GM21447 (cell line): ENCODE data around the gene C11orf97.
A peak's percentile ranks its signal among the peaks of the same experiment; 100 is the strongest.

Experiments used
- ATAC-seq: cut with Tn5 transposase; IDR thresholded peaks from one replicate; pipeline ENCODE4 v1.9.1; 2021; ENCODE audit not compliant: unreplicated experiment

The C11orf97 gene

GRCh38 chr11:94524341-94524740, 12.1 kb downstream of the C11orf97 start:
- no peak for ATAC-seq

- ATAC-seq, result no peak
These were observed 13.5 kb downstream of the C11orf97 start for GRCh38 chr11:94525546-94526324.

- ATAC-seq, result no peak
These were observed 14.6 kb downstream of the C11orf97 start for GRCh38 chr11:94526645-94527438.

GRCh38 chr11:94528551-94528950, 16.3 kb downstream of the C11orf97 start:
- ATAC-seq, result no peak

- ATAC-seq, result no peak
These were observed 19.9 kb downstream of the C11orf97 start for GRCh38 chr11:94532211-94532610.

DNA sequence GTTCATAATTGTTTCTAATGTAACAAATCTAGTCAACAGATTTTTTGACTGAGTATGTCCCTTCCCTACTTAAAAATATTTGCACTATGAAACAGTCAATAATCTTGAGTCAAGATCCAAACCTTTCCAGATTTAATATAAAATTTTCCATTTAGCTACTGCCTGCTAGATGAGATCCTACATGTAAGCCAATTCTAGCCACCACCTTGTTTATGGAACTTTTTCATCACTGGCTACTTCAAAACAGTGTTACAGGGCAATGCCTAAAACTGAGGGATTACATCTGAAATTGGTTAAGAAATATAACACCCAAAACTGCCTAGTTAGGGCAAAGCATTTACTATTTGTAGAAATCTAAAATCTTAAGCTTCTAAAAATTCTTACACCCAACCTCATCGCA, 20.9 kb downstream of the C11orf97 start:
- ATAC-seq, result no peak

- no peak for ATAC-seq
These were observed 21.7 kb downstream of the C11orf97 start for GRCh38 chr11:94533696-94534630.

GRCh38 chr11:94536386-94536785, 24.1 kb downstream of the C11orf97 start:
- no peak for ATAC-seq

DNA sequence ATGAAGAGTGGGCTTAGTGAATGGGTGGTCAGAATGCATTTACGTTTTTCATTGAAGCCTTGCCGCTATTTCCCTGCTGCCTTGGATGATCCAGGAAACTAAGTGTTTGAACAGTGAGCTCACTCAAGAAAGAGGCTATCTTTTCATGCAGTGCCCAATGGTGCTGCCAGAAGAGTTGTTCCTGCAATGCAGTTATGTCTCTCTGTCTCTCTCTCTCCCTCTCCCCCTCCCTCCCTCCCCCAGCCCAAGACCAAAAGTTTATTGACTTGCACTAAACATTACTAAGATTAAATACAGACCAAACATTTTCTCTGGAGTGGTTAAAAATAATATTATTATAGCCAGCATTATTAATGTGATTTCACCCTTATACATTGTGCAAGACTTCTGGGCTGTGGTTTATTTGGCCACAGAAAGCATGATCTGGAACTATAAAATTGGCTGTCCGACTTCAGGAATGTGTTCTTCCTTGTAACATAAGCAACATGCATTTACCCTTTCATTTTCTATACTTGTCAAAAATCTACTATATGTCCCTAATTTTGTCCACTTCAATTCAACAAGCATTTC, 24.9 kb downstream of the C11orf97 start:
- no peak for ATAC-seq

GRCh38 chr11:94539420-94539819, 27.2 kb downstream of the C11orf97 start:
- ATAC-seq, result no peak

GRCh38 chr11:94543695-94544645, 31.7 kb downstream of the C11orf97 start, which contains the start of gene FUT4:
FUT4 (plus strand) TSS chr11:94543921; CDS start chr11:94544134, 213 bp downstream.
- ATAC-seq, result peak; percentile 78

DNA sequence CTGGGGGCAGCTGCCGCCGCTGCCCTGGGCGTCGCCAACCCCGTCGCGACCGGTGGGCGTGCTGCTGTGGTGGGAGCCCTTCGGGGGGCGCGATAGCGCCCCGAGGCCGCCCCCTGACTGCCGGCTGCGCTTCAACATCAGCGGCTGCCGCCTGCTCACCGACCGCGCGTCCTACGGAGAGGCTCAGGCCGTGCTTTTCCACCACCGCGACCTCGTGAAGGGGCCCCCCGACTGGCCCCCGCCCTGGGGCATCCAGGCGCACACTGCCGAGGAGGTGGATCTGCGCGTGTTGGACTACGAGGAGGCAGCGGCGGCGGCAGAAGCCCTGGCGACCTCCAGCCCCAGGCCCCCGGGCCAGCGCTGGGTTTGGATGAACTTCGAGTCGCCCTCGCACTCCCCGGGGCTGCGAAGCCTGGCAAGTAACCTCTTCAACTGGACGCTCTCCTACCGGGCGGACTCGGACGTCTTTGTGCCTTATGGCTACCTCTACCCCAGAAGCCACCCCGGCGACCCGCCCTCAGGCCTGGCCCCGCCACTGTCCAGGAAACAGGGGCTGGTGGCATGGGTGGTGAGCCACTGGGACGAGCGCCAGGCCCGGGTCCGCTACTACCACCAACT, 32.5 kb downstream of the C11orf97 start:
- peak; percentile 2 for ATAC-seq

DNA sequence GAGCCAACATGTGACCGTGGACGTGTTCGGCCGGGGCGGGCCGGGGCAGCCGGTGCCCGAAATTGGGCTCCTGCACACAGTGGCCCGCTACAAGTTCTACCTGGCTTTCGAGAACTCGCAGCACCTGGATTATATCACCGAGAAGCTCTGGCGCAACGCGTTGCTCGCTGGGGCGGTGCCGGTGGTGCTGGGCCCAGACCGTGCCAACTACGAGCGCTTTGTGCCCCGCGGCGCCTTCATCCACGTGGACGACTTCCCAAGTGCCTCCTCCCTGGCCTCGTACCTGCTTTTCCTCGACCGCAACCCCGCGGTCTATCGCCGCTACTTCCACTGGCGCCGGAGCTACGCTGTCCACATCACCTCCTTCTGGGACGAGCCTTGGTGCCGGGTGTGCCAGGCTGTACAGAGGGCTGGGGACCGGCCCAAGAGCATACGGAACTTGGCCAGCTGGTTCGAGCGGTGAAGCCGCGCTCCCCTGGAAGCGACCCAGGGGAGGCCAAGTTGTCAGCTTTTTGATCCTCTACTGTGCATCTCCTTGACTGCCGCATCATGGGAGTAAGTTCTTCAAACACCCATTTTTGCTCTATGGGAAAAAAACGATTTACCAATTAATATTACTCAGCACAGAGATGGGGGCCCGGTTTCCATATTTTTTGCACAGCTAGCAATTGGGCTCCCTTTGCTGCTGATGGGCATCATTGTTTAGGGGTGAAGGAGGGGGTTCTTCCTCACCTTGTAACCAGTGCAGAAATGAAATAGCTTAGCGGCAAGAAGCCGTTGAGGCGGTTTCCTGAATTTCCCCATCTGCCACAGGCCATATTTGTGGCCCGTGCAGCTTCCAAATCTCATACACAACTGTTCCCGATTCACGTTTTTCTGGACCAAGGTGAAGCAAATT, 33.3 kb downstream of the C11orf97 start:
- no peak for ATAC-seq

DNA sequence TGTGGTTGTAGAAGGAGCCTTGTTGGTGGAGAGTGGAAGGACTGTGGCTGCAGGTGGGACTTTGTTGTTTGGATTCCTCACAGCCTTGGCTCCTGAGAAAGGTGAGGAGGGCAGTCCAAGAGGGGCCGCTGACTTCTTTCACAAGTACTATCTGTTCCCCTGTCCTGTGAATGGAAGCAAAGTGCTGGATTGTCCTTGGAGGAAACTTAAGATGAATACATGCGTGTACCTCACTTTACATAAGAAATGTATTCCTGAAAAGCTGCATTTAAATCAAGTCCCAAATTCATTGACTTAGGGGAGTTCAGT, 33.9 kb downstream of the C11orf97 start:
- ATAC-seq, result no peak

DNA sequence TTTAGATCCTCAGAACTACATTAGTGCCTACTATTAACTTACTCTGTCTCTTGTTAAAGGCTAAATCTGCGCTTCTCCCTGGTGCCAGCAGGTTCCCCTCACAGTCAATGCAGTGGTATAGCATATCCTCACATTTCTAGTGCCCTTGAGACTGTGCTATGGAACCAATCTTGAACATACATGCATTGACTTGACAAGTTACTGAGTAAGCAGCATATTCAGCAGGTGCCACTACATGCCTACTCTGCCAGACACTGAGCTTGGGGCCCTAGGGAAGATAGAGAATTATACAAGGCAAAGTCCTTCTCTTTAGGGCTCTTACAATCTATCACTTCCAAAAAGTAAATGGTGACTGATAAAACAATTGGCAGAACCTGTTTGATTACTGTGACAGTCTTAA, 34.6 kb downstream of the C11orf97 start:
- ATAC-seq, result no peak

DNA sequence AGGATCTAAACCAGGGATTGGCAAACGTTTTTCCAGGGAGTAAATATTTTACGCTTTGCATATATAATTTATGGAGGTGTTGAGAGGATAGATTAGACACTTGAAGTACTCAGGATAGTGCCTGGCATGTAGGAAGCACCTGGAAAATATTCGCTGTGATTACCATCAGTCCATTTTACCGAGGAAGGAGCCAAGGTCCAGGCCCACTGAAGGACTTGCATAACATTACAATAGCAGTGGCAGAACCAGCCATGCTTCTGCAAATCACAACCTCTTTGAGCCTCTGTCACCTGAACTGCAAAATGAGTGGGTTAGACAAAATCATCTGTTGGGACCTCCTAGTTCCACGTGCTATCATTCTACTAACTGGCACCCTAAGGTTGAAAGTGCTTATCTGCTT, 36.9 kb downstream of the C11orf97 start:
- ATAC-seq, result no peak

DNA sequence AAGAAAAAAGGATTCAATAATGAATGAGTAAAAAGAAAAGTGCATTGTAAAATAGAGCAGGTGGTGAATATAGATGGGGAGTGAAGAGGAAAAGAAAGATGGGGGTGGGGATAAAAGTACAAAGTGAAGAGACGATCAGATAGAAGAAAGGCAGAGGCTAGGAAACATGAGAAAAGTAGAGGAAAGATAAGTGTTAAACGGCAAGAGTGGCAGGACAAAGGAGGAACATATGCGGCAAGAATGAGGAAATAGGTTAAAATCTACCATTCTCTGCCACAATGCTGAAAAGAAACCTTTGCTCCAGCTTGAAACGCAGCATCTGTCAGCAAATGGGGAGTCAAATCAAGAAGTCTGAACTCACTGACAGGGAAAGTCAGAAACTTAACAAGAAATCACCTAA, 38.3 kb downstream of the C11orf97 start:
- ATAC-seq, result no peak

DNA sequence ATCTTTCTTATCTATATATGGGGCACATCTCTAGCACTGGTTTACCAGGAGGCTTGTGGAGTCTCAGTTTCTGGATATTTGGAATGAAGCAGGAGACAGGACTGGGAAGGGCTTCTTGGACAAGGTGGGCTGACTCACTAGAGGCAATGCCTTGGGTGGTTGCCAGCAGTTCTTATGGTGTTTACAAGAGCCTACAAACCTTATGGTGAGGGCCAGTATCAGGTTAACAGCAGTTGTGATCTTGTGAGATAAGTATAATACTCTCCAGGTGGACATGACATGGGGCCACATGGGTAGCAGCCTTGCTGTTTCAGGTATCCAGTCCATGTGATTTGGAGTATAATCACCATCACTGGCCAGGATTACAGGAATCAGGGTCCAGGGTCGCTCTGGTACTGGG, 41.7 kb downstream of the C11orf97 start:
- ATAC-seq, result no peak
